ENCODE measurements around the gene SCFD2. TPM values are rescaled to one million over a fixed set of nuclear protein-coding genes. Genes with fewer than 3 reads are reported as not detected.

Gene SCFD2
- total and polyA plus RNA-seq, 10 of the 15 experiments (the other 5 are each of a cell fraction or from before 2014, with no cell fraction given), result 4.8 to 37.6 (median 24.9) TPM

DNA sequence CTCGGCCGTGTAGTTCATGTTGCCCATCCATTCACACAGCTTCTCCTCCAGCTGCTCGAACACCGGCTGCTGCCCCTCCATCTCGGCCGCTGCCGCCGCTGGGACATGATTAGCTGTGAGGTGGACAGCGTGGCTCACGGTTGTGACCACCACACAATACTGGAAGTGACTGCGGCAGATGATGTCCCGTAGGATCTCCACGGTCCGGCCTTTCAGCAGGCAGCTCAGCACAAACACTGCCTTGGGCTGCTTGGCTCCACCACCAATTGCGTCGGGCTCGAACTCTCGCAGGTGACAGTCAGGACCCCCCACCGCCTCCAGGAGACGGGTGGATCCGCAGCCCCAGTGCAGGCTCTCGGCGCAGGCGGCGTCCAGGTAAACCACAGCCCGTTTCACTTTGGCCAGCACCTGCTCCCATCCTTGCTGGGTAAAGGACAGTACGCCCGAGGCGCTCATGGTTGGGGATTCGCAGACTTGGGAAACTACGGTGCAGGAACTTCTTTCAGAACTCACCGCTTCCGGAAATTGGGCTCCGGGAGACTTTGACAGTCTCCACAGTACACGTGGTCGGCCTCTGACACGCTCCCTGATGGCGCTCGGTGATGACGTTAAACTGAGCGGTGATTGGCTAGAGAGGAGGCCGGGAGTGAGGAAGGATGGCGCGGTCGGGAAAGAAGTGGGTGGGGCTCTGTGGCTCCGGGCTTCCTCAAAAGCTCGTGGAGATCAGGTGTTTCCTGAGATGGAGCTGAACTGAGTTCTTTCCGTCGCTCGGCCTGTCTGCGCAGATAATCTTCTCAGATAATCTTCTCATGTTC lies at the start of gene SCFD2 (continued):
- TF ChIP-seq, protein P1, sequence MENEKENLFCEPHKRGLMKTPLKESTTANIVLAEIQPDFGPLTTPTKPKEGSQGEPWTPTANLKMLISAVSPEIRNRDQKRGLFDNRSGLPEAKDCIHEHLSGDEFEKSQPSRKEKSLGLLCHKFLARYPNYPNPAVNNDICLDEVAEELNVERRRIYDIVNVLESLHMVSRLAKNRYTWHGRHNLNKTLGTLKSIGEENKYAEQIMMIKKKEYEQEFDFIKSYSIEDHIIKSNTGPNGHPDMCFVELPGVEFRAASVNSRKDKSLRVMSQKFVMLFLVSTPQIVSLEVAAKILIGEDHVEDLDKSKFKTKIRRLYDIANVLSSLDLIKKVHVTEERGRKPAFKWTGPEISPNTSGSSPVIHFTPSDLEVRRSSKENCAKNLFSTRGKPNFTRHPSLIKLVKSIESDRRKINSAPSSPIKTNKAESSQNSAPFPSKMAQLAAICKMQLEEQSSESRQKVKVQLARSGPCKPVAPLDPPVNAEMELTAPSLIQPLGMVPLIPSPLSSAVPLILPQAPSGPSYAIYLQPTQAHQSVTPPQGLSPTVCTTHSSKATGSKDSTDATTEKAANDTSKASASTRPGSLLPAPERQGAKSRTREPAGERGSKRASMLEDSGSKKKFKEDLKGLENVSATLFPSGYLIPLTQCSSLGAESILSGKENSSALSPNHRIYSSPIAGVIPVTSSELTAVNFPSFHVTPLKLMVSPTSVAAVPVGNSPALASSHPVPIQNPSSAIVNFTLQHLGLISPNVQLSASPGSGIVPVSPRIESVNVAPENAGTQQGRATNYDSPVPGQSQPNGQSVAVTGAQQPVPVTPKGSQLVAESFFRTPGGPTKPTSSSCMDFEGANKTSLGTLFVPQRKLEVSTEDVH (IDR thresholded peaks at IDR 0.05; ENCODE audit: low read depth, partially characterized antibody), result peak; percentile 37
- 0 out of 2 replicates have a peak, but pooled peaks have one; percentile 20 for TF ChIP-seq PAX5 (IDR thresholded peaks at IDR 0.05; ENCODE audit: borderline replicate concordance, low read depth, low read length)
- TF ChIP-seq WRNIP1 (IDR thresholded peaks at IDR 0.05; ENCODE audit: borderline replicate concordance, low read depth, low read length), result 0 out of 2 replicates have a peak, but pooled peaks have one; percentile 62
- 0 out of 2 replicates have a peak, but pooled peaks have one; percentile 27 for TF ChIP-seq SREBF2 (IDR thresholded peaks at IDR 0.05; ENCODE audit: low read length)
- peak; percentile 100 for TF ChIP-seq MAX (IDR thresholded peaks at IDR 0.05; ENCODE audit: low read depth, low read length)
- TF ChIP-seq SREBF1 (IDR thresholded peaks at IDR 0.05; ENCODE audit: low read length), result 0 out of 2 replicates have a peak, but pooled peaks have one; percentile 18
- TF ChIP-seq POLR2A (IDR thresholded peaks at IDR 0.05; ENCODE audit: low read depth, low read length), result peak; percentile 80
- TF ChIP-seq NR2C1 (IDR thresholded peaks at IDR 0.05), result peak; percentile 67
- TF ChIP-seq, protein P2, sequence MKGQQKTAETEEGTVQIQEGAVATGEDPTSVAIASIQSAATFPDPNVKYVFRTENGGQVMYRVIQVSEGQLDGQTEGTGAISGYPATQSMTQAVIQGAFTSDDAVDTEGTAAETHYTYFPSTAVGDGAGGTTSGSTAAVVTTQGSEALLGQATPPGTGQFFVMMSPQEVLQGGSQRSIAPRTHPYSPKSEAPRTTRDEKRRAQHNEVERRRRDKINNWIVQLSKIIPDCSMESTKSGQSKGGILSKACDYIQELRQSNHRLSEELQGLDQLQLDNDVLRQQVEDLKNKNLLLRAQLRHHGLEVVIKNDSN (IDR thresholded peaks at IDR 0.05; ENCODE audit: borderline replicate concordance, extremely low read length, insufficient read depth, low read depth, low read length), result peak; percentile 74
- peak in 1 of 2 experiments; percentile 87; a peak in 2 of 4 replicates for TF ChIP-seq SRF (IDR thresholded peaks at IDR 0.05; ENCODE audit: low read depth in 2 of 2, low read length in 2 of 2)
- no peak for TF ChIP-seq CEBPZ (IDR thresholded peaks at IDR 0.05; ENCODE audit: low read depth, low read length)
- peak; percentile 99 for TF ChIP-seq CREM (IDR thresholded peaks at IDR 0.05; ENCODE audit: low read depth)
- TF ChIP-seq SPI1 (IDR thresholded peaks at IDR 0.05; ENCODE audit: borderline replicate concordance, insufficient read depth, low read depth, low read length), result peak; percentile 83
- TF ChIP-seq HCFC1 (IDR thresholded peaks at IDR 0.05; ENCODE audit: low read length), result peak; percentile 76
- TF ChIP-seq, protein P3, sequence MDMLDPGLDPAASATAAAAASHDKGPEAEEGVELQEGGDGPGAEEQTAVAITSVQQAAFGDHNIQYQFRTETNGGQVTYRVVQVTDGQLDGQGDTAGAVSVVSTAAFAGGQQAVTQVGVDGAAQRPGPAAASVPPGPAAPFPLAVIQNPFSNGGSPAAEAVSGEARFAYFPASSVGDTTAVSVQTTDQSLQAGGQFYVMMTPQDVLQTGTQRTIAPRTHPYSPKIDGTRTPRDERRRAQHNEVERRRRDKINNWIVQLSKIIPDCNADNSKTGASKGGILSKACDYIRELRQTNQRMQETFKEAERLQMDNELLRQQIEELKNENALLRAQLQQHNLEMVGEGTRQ (IDR thresholded peaks at IDR 0.05; ENCODE audit: borderline replicate concordance, low read depth, low read length), result peak; percentile 76
- TF ChIP-seq POLR2AphosphoS5 (IDR thresholded peaks at IDR 0.05; ENCODE audit: low read length), result peak; percentile 90
- TF ChIP-seq SIX5 (IDR thresholded peaks at IDR 0.05; ENCODE audit: low read depth, low read length, severe bottlenecking), result peak; percentile 25
